HepG2 (cell line): ENCODE data around the gene NDUFS1. TPM values are rescaled to one million over a fixed set of nuclear protein-coding genes. Genes with fewer than 3 reads are reported as not detected.

Experiments used
- ATF5 ChIP-seq: sonication (generic); formaldehyde crosslinking; IDR thresholded peaks from 2 replicates; pipeline ENCODE4 v1.4.0; 2020; ENCODE audit warnings: mild to moderate bottlenecking, low read depth, missing genetic modification reagents
- EZH2 ChIP-seq: conservative IDR thresholded peaks from 2 replicates; pipeline ENCODE4 v1.6.1; 2012; ENCODE audit warnings: mild to moderate bottlenecking, low read depth, low read length, moderate library complexity
- FOXA1 ChIP-seq, 2 experiments: fragments of 450-650 bp in 1 of 2; sonication (generic) in 1 of 2; formaldehyde crosslinking in 1 of 2; IDR thresholded peaks; 2 replicates each; pipeline versions ENCODE4 v1.4.0 to v1.6.1; 2016 to 2020; ENCODE audit warnings: missing genetic modification reagents in 1 of 2
- FOXJ3 ChIP-seq: sonication (generic); formaldehyde crosslinking; IDR thresholded peaks from 2 replicates; pipeline ENCODE4 v1.4.0; 2020; ENCODE audit warnings: missing genetic modification reagents, mild to moderate bottlenecking, borderline replicate concordance
- HES4 ChIP-seq: sonication (generic); formaldehyde crosslinking; IDR thresholded peaks from 2 replicates; pipeline ENCODE4 v1.9.0; 2021; ENCODE audit warnings: mild to moderate bottlenecking, missing genetic modification reagents, borderline replicate concordance
- HOXA9 ChIP-seq: sonication (generic); formaldehyde crosslinking; IDR thresholded peaks from 2 replicates; pipeline ENCODE4 v1.8.1; 2022; ENCODE audit warnings: missing genetic modification reagents, mild to moderate bottlenecking, moderate library complexity, borderline replicate concordance
- LCORL ChIP-seq, 2 experiments: fragments of 450-650 bp in 1 of 2; sonication (generic) in 1 of 2; formaldehyde crosslinking in 1 of 2; IDR thresholded peaks; 2 replicates each; pipeline versions ENCODE4 v1.5.0 to v1.6.1; 2017 to 2020; ENCODE audit warnings: antibody characterized with exemption in 1 of 2, missing genetic modification reagents in 1 of 2
- NBN ChIP-seq: fragments of 450-650 bp; conservative IDR thresholded peaks from 2 replicates; pipeline ENCODE4 v1.6.1; 2017
- SPEN ChIP-seq: sonication (generic); formaldehyde crosslinking; IDR thresholded peaks from 2 replicates; pipeline ENCODE4 v1.5.1; 2020; ENCODE audit warnings: low read depth, mild to moderate bottlenecking, missing genetic modification reagents
- SYNCRIP ChIP-seq: fragments of 200-400 bp; formaldehyde crosslinking; IDR thresholded peaks from 2 replicates; pipeline ENCODE4 v1.6.1; 2018; ENCODE audit warnings: mild to moderate bottlenecking, low read depth, low read length; ENCODE audit not compliant: insufficient read depth
- TCF12 ChIP-seq, 2 experiments: fragments of 450-650 bp in 1 of 2; sonication (generic) in 1 of 2; formaldehyde crosslinking in 1 of 2; IDR thresholded peaks; 2 replicates each; pipeline versions ENCODE4 v1.6.1 to v1.8.0; 2017 to 2022; ENCODE audit warnings: antibody characterized with exemption in 1 of 2, mild to moderate bottlenecking in 1 of 2, missing genetic modification reagents in 1 of 2, moderate library complexity in 1 of 2
- THAP7 ChIP-seq: sonication (generic); formaldehyde crosslinking; IDR thresholded peaks from 2 replicates; pipeline ENCODE4 v1.8.1; 2023; ENCODE audit warnings: mild to moderate bottlenecking, missing genetic modification reagents
- THAP8 ChIP-seq: sonication (generic); formaldehyde crosslinking; IDR thresholded peaks from 2 replicates; pipeline ENCODE4 v1.5.1; 2020; ENCODE audit warnings: missing genetic modification reagents, mild to moderate bottlenecking, borderline replicate concordance
- ZIK1 ChIP-seq: sonication (generic); formaldehyde crosslinking; IDR thresholded peaks from 2 replicates; pipeline ENCODE4 v1.5.0; 2020; ENCODE audit warnings: mild to moderate bottlenecking, low read depth, missing genetic modification reagents, borderline replicate concordance
- ZNF224 ChIP-seq: sonication (generic); formaldehyde crosslinking; IDR thresholded peaks from 2 replicates; pipeline ENCODE4 v1.5.0; 2020; ENCODE audit warnings: mild to moderate bottlenecking, missing genetic modification reagents
- ZNF382 ChIP-seq: sonication (generic); formaldehyde crosslinking; IDR thresholded peaks from 2 replicates; pipeline ENCODE4 v1.5.0; 2020; ENCODE audit warnings: missing genetic modification reagents, mild to moderate bottlenecking, borderline replicate concordance
- ZNF383 ChIP-seq: sonication (generic); formaldehyde crosslinking; IDR thresholded peaks from 2 replicates; pipeline ENCODE4 v1.4.0; 2020; ENCODE audit warnings: missing genetic modification reagents, mild to moderate bottlenecking, borderline replicate concordance
- ZNF660 ChIP-seq: sonication (generic); formaldehyde crosslinking; IDR thresholded peaks from 2 replicates; pipeline ENCODE4 v1.5.1; 2020; ENCODE audit warnings: mild to moderate bottlenecking, low read depth, missing genetic modification reagents, borderline replicate concordance
- ZNF674 ChIP-seq: sonication (generic); formaldehyde crosslinking; IDR thresholded peaks from 2 replicates; pipeline ENCODE4 v1.5.0; 2020; ENCODE audit warnings: low read depth, mild to moderate bottlenecking, missing genetic modification reagents
- ZNF75D ChIP-seq: sonication (generic); formaldehyde crosslinking; IDR thresholded peaks from 2 replicates; pipeline ENCODE4 v1.8.1; 2023; ENCODE audit warnings: missing genetic modification reagents, mild to moderate bottlenecking, borderline replicate concordance
- ZNF782 ChIP-seq: sonication (generic); formaldehyde crosslinking; IDR thresholded peaks from 2 replicates; pipeline ENCODE4 v1.4.0; 2020; ENCODE audit warnings: missing genetic modification reagents, mild to moderate bottlenecking, borderline replicate concordance
- polyA plus RNA-seq, 8 experiments: library from polyadenylated mRNA; depleted of rRNA in 3 of 8; stranded (reverse) in 7 of 8; unstranded in 1 of 8; fragments of >200 nt; fragmentation: Illumina TruSeq in 4 of 8; extraction: Trizol in 4 of 8; gene quantifications; 2 replicates each; pipeline versions ENCODE4 v1.2.1 to v1.2.3, GENCODE V29; 2011 to 2016; ENCODE audit warnings: low read depth in 4 of 8, missing spikeins in 1 of 8, mixed read lengths in 1 of 8; ENCODE audit not compliant: insufficient read depth in 1 of 8
- total RNA-seq, 5 experiments: library from RNA; depleted of rRNA; stranded (reverse); fragments of >200 nt; fragmentation: Illumina TruSeq; extraction: Trizol; gene quantifications; 2 replicates each; pipeline ENCODE4 v1.2.3, GENCODE V29; 2016; ENCODE audit warnings: low read depth in 1 of 5
- TF ChIP-seq, protein P1 (sequence below): sonication (generic); formaldehyde crosslinking; IDR thresholded peaks from 2 replicates; pipeline ENCODE4 v1.8.0; 2022; ENCODE audit warnings: missing genetic modification reagents, mild to moderate bottlenecking, borderline replicate concordance
- TF ChIP-seq, protein P2 (sequence below): sonication (generic); formaldehyde crosslinking; IDR thresholded peaks from 2 replicates; pipeline ENCODE4 v1.4.0; 2020; ENCODE audit warnings: missing genetic modification reagents

The NDUFS1 gene
- total and polyA plus RNA-seq, 2 of the 13 experiments (the other 11 are each of a cell fraction or from before 2014, with no cell fraction given) = 139 to 242 TPM

- peak; percentile 46; the same call in 1 of the 2 replicates for TF ChIP-seq ZNF782 (CRISPR knock-in tag)
- TF ChIP-seq TCF12 (IDR thresholded peaks at IDR 0.05) = no peak
- TF ChIP-seq TCF12 (CRISPR knock-in tag; IDR thresholded peaks at IDR 0.05) = no peak
- no peak for TF ChIP-seq FOXA1 (IDR thresholded peaks at IDR 0.05)
- TF ChIP-seq FOXA1 (CRISPR knock-in tag; IDR thresholded peaks at IDR 0.05) = no peak
- TF ChIP-seq ATF5 = no peak
- no peak for TF ChIP-seq FOXJ3 (CRISPR knock-in tag)
- TF ChIP-seq ZNF383 (CRISPR knock-in tag) = no peak
- 0 out of 2 replicates have a peak, but pooled peaks have one; percentile 6 for TF ChIP-seq SPEN
- no peak for TF ChIP-seq ZIK1 (CRISPR knock-in tag)
- TF ChIP-seq NBN = no peak
- TF ChIP-seq ZNF382 = no peak
- TF ChIP-seq THAP8 (CRISPR knock-in tag) = no peak
- TF ChIP-seq, protein P1, sequence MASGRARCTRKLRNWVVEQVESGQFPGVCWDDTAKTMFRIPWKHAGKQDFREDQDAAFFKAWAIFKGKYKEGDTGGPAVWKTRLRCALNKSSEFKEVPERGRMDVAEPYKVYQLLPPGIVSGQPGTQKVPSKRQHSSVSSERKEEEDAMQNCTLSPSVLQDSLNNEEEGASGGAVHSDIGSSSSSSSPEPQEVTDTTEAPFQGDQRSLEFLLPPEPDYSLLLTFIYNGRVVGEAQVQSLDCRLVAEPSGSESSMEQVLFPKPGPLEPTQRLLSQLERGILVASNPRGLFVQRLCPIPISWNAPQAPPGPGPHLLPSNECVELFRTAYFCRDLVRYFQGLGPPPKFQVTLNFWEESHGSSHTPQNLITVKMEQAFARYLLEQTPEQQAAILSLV (CRISPR knock-in tag) = no peak
- no peak for TF ChIP-seq ZNF660 (CRISPR knock-in tag)
- no peak for TF ChIP-seq ZNF75D (CRISPR knock-in tag)
- no peak for TF ChIP-seq ZNF674
- no peak for TF ChIP-seq ZNF224 (CRISPR knock-in tag)
- no peak for TF ChIP-seq HES4 (CRISPR knock-in tag)
- no peak for TF ChIP-seq EZH2
- no peak; the same call in 1 of the 2 replicates for TF ChIP-seq HOXA9 (CRISPR knock-in tag)
- TF ChIP-seq, protein P2, sequence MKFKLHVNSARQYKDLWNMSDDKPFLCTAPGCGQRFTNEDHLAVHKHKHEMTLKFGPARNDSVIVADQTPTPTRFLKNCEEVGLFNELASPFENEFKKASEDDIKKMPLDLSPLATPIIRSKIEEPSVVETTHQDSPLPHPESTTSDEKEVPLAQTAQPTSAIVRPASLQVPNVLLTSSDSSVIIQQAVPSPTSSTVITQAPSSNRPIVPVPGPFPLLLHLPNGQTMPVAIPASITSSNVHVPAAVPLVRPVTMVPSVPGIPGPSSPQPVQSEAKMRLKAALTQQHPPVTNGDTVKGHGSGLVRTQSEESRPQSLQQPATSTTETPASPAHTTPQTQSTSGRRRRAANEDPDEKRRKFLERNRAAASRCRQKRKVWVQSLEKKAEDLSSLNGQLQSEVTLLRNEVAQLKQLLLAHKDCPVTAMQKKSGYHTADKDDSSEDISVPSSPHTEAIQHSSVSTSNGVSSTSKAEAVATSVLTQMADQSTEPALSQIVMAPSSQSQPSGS (CRISPR knock-in tag) = no peak
- no peak for TF ChIP-seq SYNCRIP
- TF ChIP-seq THAP7 (CRISPR knock-in tag) = no peak
- TF ChIP-seq LCORL (IDR thresholded peaks at IDR 0.05) = no peak
- no peak for TF ChIP-seq LCORL (CRISPR knock-in tag; IDR thresholded peaks at IDR 0.05)
These were observed 74.1 kb downstream of the NDUFS1 start (continued) for GRCh38 chr2:206084870-206085741.
